ENCODE results near the gene PXN.
A peak's percentile ranks its signal among the peaks of the same experiment; 100 is the strongest.
"Not testable (repeated sequence)": the region's sequence is repeated elsewhere in the genome, so short reads cannot be mapped to it uniquely, and the experiment has no call there.

PXN gene

DNA sequence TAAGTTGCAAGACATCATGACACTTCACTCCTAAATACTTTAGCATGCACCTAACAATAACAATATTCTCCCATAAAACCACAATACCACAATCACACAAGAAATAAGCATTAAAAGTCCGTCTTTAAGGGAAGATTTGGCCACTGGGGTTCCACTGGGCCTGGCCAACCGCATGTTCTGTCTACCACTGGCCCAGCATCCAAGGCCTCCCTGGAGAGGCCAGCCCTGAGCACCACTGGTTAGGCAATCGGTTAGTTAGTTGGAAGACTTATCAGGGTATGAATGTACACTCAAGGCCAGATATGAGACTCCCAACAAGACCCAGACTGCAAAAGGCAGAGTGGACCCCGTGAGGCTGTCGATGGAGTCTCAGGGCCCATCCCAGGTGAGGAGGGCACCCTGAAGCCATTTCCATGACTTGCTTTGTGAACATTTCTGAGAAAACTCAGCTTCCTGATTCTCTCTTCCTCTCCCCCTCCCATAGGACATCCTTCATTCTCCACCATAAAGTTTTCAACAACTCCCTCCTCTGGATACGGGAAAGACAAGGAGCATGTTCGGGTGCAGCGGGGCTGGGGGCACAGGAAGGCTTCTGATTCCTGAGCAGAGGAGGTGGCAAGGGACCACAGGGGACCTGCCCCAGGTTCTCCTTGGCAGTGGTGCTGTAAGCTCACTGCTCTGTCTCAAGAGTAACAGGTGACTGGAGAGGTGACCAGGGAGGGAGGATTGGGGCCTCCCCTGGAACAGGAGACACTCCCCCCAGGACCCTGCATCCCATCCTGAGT, 5.9 kb downstream of the PXN start:
- no peaks in the 10 kb centered on the region for H3K9me3 Mint-ChIP-seq
- H3K27ac Mint-ChIP-seq, result peak overlapping the region in 2 of 3 experiments; percentile 45 to 57
- peaks cover 79% of the 10 kb centered on the region for H3K4me1 Mint-ChIP-seq
- peak overlapping the region in 1 of 3 experiments; percentile 24 for H3K4me3 Mint-ChIP-seq
- peaks cover 10% of the 10 kb centered on the region for H3K36me3 Mint-ChIP-seq (ENCODE audit: low read depth)
- no peaks in the 10 kb centered on the region for H3K27me3 Mint-ChIP-seq (ENCODE audit: low read depth)
- TF ChIP-seq, protein P1, sequence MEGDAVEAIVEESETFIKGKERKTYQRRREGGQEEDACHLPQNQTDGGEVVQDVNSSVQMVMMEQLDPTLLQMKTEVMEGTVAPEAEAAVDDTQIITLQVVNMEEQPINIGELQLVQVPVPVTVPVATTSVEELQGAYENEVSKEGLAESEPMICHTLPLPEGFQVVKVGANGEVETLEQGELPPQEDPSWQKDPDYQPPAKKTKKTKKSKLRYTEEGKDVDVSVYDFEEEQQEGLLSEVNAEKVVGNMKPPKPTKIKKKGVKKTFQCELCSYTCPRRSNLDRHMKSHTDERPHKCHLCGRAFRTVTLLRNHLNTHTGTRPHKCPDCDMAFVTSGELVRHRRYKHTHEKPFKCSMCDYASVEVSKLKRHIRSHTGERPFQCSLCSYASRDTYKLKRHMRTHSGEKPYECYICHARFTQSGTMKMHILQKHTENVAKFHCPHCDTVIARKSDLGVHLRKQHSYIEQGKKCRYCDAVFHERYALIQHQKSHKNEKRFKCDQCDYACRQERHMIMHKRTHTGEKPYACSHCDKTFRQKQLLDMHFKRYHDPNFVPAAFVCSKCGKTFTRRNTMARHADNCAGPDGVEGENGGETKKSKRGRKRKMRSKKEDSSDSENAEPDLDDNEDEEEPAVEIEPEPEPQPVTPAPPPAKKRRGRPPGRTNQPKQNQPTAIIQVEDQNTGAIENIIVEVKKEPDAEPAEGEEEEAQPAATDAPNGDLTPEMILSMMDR (IDR thresholded peaks at IDR 0.05; ENCODE audit: unreplicated experiment in 3 of 3), result no peak

DNA sequence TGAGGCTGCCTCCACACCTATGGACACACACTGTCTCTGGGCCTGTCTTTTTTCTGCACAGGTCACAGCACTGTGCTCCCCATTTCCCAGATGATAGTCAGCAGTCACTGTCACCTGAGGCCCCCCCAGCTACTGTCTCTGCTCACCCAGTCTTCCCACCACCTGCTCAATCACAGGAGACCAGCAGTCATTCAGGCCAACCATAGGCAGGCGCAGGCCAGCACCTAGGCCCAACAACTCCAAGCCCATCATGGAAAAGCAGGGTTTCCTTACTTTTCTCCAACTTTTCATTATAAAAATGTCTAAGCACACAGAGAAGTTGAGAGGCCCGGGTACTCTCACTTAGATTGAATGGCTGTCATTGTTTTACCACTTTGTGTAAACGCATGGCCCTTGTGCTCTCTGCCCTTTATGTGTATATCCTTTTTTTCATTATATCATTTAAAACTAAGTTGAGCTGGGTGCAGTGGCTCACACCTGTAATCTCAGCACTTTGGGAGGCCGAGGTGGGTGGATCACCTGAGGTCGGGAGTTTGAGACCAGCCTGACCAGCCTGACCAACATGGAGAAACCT, 7.1 kb downstream of the PXN start:
- Mint-ChIP-seq H3K9me3 (no peaks in the 10 kb centered on the region), H3K4me3 (peak overlapping the region in 1 of 3 experiments; percentile 20), H3K36me3 (ENCODE audit: low read depth) (peaks cover 14% of the 10 kb centered on the region), H3K4me1 (peaks cover 76% of the 10 kb centered on the region), H3K27me3 (ENCODE audit: low read depth) (no peaks in the 10 kb centered on the region), H3K27ac (peak overlapping the region; percentile 73 to 96 (median 95))
- TF ChIP-seq, protein P1 (IDR thresholded peaks at IDR 0.05; ENCODE audit: unreplicated experiment in 3 of 3), result no peak

DNA sequence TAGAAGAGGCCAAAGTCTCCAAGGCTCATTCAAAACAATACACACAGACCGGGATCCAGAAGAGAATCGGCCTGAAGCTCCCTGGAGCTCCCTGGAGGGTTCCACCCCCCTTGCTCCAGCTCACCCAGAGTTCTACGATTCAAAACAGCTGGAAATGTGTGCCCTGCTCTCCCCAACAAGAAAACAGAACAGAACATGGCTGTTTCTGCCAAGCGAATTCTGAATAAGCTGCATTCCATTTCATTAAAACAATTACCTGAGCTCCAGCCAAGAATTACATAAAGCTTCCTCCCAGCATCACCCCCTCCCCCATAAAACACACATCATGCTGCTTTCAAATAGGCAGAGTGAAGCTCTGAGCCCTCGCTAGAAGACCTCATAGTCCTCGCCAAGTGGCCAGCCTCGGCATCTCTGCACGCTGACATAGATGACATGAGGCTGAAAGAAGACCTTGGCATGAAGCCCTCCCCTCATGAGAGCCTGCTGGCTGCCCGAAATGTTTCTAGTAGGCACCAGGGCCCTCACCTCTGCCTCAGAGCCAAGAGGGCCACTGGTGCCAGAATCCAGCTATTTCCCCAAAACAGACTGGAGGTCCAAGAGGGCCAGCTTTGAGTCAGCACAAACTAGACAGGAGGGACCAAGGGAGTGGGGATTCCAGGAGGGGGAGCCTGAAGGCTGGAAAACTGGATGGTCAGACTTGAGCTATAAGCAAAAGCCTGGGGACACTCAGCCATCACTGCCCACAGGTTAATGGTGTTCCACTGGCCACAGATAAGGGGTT, 8.3 kb downstream of the PXN start:
- Mint-ChIP-seq H3K36me3 (ENCODE audit: low read depth) (peaks cover 14% of the 10 kb centered on the region), H3K27ac (peak overlapping the region; percentile 85 to 96 (median 95)), H3K27me3 (ENCODE audit: low read depth) (no peaks in the 10 kb centered on the region), H3K9me3 (no peaks in the 10 kb centered on the region), H3K4me3 (peak overlapping the region in 2 of 3 experiments; percentile 29 to 50), H3K4me1 (peaks cover 67% of the 10 kb centered on the region)
- TF ChIP-seq, protein P1 (IDR thresholded peaks at IDR 0.05; ENCODE audit: unreplicated experiment in 3 of 3), result no peak

DNA sequence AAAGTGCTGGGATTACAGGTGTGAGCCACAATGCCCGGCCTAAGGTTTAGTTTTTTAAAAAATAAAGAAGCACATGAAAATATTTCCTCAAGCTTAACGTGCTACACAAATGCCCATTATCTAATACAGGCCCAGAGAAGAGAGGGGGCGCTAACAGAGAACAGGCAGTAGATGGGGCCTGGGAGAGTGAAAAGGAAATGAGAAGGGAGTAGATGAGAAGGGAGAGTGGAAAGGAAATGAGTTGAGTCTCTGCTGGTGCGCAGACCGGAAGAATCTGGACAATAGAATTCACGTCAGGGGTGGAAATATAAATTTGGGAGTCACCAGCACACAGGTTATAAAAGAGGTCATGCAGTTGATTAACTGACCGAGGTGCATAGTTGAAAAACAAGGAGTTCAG, 10.7 kb downstream of the PXN start:
- H3K9me3 Mint-ChIP-seq, result no peaks in the 10 kb centered on the region
- H3K27ac Mint-ChIP-seq, result peak overlapping the region; percentile 59 to 66 (median 60)
- TF ChIP-seq, protein P1 (IDR thresholded peaks at IDR 0.05; ENCODE audit: unreplicated experiment in 3 of 3), result no peak
- H3K36me3 Mint-ChIP-seq (ENCODE audit: low read depth), result peaks cover 10% of the 10 kb centered on the region
- peaks cover 62% of the 10 kb centered on the region for H3K4me1 Mint-ChIP-seq
- H3K27me3 Mint-ChIP-seq (ENCODE audit: low read depth), result no peaks in the 10 kb centered on the region
- H3K4me3 Mint-ChIP-seq, result no peak overlapping the region

DNA sequence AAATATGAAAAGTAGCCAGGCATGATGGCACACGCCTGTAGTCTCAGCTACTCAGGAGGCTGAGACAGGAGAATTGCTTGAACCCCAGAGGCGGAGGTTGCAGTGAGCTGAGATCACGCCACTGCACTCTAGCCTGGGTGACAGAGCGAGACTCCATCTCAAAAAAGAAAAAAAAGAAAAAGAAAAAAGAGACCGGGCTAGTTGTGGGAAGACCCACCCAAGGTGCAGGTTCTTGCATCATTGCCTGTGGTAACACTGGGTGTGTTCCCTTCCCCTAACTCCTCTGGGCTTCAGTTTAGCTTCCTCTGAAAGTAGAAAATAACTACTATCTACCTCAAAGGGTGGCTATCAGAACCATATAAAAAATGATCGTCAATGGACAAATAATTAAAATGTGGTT, 12.2 kb downstream of the PXN start:
- H3K9me3 Mint-ChIP-seq; H3K27me3 Mint-ChIP-seq (ENCODE audit: low read depth); H3K4me3 Mint-ChIP-seq; H3K27ac Mint-ChIP-seq: not testable (repeated sequence)
- peaks cover 10% of the 10 kb centered on the region for H3K36me3 Mint-ChIP-seq (ENCODE audit: low read depth)
- H3K4me1 Mint-ChIP-seq, result peaks cover 66% of the 10 kb centered on the region
